Left forelimb (tissue), 1 donor: ENCODE results near the gene ODAM.
"Not testable (repeated sequence)": the region's sequence is repeated elsewhere in the genome, so short reads cannot be mapped to it uniquely, and the experiment has no call there.

ENCODE experiments used
- DNase-seq: peaks from one replicate; pipeline ENCODE4 v3.0.0-alpha.2; 2018; ENCODE audit warnings: low spot score

Gene ODAM

GRCh38 chr4:70221818-70222217 lies 26.3 kb downstream of the ODAM start:
- DNase-seq = not testable (repeated sequence)

- DNase-seq = no peak
These were observed 30.3 kb downstream of the ODAM start, which contains the start of gene FDCSP for GRCh38 chr4:70225824-70226223. TSS of gene FDCSP (plus strand) at chr4:70226124. CDS start at chr4:70231195, 5,071 bp downstream.

GRCh38 chr4:70236125-70236524 lies 40.6 kb downstream of the ODAM start:
- no peak for DNase-seq

- DNase-seq = no peak
These were observed 43.8 kb downstream of the ODAM start for GRCh38 chr4:70239131-70239883.

- no peak for DNase-seq
These were observed 44.5 kb downstream of the ODAM start for GRCh38 chr4:70239884-70240591.

GRCh38 chr4:70242297-70242696 lies 46.8 kb downstream of the ODAM start, which contains the start of gene CSN3:
TSS of gene CSN3 (plus strand) at chr4:70242597. CDS start at chr4:70244820, 2,223 bp downstream.
- not testable (repeated sequence) for DNase-seq

GRCh38 chr4:70243091-70243490 lies 47.6 kb downstream of the ODAM start:
- DNase-seq = no peak

GRCh38 chr4:70251250-70251944 lies 55.9 kb downstream of the ODAM start:
- no peak for DNase-seq

- DNase-seq = no peak
These were observed 56.4 kb downstream of the ODAM start for GRCh38 chr4:70251945-70252277.
